ENCODE measurements around the gene CPTP.

- TF ChIP-seq POLR2A (IDR thresholded peaks at IDR 0.05; ENCODE audit: low read length) (no peak), GATA1 (IDR thresholded peaks at IDR 0.05; ENCODE audit: low read depth, low read length) (no peak)
Measured at GRCh38 chr1:1352786-1353388, 28.3 kb downstream of the CPTP start.

Data from erythroblast (primary cell).